ENCODE results near the gene MAVS.
"Not testable (repeated sequence)": the region's sequence is repeated elsewhere in the genome, so short reads cannot be mapped to it uniquely, and the experiment has no call there.

Gene MAVS

GRCh38 chr20:3906744-3907721, 60.4 kb downstream of the MAVS start:
- in situ Hi-C loops (cut with MboI; ENCODE audit: low sequenced_read_pairs) = not testable (repeated sequence)

GRCh38 chr20:3908667-3909066, 62.0 kb downstream of the MAVS start:
- in situ Hi-C loops (cut with MboI; ENCODE audit: low sequenced_read_pairs) = no loop called here

GRCh38 chr20:3909952-3910366, 63.3 kb downstream of the MAVS start:
- in situ Hi-C loops (cut with MboI; ENCODE audit: low sequenced_read_pairs) = no loop called here

- in situ Hi-C loops (cut with MboI; ENCODE audit: low sequenced_read_pairs) = no loop called here
Measured at GRCh38 chr20:3910853-3911252, 64.2 kb downstream of the MAVS start.

GRCh38 chr20:3911956-3912355, 65.3 kb downstream of the MAVS start:
- in situ Hi-C loops (cut with MboI; ENCODE audit: low sequenced_read_pairs) = no loop called here

GRCh38 chr20:3914446-3914845, 67.8 kb downstream of the MAVS start:
- in situ Hi-C loops (cut with MboI; ENCODE audit: low sequenced_read_pairs) = no loop called here

- in situ Hi-C loops (cut with MboI; ENCODE audit: low sequenced_read_pairs) = no loop called here
Measured at GRCh38 chr20:3915691-3916090, 69.1 kb downstream of the MAVS start.

- in situ Hi-C loops (cut with MboI; ENCODE audit: low sequenced_read_pairs) = no loop called here
Measured at GRCh38 chr20:3916364-3916763, 69.7 kb downstream of the MAVS start.

- in situ Hi-C loops (cut with MboI; ENCODE audit: low sequenced_read_pairs) = no loop called here
Measured at GRCh38 chr20:3919352-3919751, 72.7 kb downstream of the MAVS start.

GRCh38 chr20:3922223-3922982, 75.8 kb downstream of the MAVS start:
- in situ Hi-C loops (cut with MboI; ENCODE audit: low sequenced_read_pairs) = no loop called here

GRCh38 chr20:3922983-3923339, 76.3 kb downstream of the MAVS start:
- in situ Hi-C loops (cut with MboI; ENCODE audit: low sequenced_read_pairs) = no loop called here

GRCh38 chr20:3923818-3924217, 77.2 kb downstream of the MAVS start:
- in situ Hi-C loops (cut with MboI; ENCODE audit: low sequenced_read_pairs) = no loop called here

- in situ Hi-C loops (cut with MboI; ENCODE audit: low sequenced_read_pairs) = no loop called here
Measured at GRCh38 chr20:3924304-3925112, 77.9 kb downstream of the MAVS start.

- in situ Hi-C loops (cut with MboI; ENCODE audit: low sequenced_read_pairs) = no loop called here
Measured at GRCh38 chr20:3925113-3925695, 78.6 kb downstream of the MAVS start.
